Measurements from ENCODE around the gene TJP1. TPM values are rescaled to one million over a fixed set of nuclear protein-coding genes. Genes with fewer than 3 reads are reported as not detected.
A peak's percentile ranks its signal among the peaks of the same experiment; 100 is the strongest.
"Not testable (repeated sequence)": the region's sequence is repeated elsewhere in the genome, so short reads cannot be mapped to it uniquely, and the experiment has no call there.

The TJP1 gene
- total RNA-seq, 2 donors from 2014 or later = 69.9 to 86.4 TPM

DNA sequence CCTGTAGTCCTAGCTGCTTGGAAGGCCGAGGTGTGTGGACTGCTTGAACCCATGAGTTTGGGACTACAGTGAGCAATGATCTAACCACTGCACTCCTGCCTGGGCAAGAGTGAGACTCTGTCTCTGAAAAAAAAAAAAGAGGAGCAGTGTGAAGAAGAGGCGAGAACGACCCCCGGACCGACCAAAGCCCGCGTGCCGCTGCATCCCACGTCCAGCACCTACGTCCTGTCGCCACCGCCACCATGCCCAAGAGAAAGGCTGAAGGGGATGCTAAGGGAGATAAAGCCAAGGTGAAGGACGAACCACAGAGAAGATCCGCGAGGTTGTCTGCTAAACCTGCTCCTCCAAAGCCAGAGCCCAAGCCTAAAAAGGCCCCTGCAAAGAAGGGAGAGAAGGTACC is 91.8 kb downstream of the TJP1 start:
- intact Hi-C loops (cut with DNase I, micrococcal nuclease); DNase-seq; ATAC-seq: not testable (repeated sequence)

DNA sequence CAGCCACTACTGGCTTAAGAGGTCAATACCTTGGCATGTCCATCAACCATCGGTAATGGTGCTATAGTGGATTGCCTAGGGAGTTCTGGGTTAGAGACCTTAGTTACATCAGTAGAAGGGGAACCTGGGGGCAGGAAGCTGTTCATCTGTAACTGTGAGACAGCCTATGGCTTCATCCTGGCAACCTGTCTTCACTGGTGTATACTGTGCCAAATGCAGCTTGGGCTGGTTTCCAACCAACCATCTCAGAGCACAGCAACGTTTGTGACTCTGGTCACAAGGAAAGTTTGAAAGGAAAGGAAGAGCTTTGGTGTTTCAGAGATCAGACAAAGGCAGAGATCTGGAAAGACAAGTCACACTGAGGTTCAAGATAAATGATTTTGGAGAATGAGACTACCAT is 93.8 kb downstream of the TJP1 start:
- ATAC-seq = no peak
- intact Hi-C loops (cut with DNase I, micrococcal nuclease) = loop anchor here in 1 of 2 donors (10.0 kb wide), 1 partner anchor 196 kb away; no protein-coding TSS in a partner anchor

DNA sequence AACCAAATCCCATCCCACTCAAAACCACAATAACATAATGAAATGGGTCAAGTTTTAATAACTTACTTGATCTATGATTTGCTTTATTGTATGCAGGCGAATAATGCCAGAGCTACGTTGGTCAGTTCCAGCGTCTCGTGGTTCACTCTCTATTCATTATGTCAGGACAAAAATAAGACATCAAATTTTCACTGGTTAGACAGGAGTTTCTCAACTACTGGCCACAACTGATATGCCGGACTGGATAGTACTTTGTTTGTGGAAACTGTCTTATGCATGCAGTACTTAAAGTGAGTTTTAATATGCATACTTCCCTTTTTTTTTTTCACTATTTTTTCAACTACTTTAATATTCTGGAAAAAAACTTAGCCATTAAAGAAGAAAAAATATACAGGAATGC is 94.4 kb downstream of the TJP1 start:
- DNase-seq = no peak
- intact Hi-C loops (cut with DNase I, micrococcal nuclease) = loop anchor here in 1 of 2 donors (10.0 kb wide), 1 partner anchor 197 kb away; no protein-coding TSS in a partner anchor
- no peak for ATAC-seq

More for the DNA sequence above, 93.8 kb downstream of the TJP1 start:
- DNase-seq = no peak

DNA sequence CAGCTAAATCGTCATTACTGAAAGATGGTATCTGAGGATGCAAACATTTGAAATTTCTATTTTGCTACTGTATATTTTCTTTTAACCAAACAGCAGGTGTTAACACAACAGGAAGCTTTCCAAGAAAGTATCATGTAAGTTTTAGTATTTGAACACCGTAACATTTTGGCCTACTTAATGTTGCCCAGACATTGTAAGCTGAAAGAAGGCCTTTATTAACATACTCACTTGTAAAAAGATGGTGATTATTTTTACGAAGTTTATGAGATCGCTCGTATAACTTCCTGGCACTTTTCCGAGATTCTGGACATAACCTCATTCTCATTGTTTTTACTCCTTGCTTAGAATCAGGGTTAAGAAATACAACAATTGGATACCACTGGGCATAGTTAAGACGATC is 95.7 kb downstream of the TJP1 start:
- intact Hi-C loops (cut with DNase I, micrococcal nuclease) = loop anchor here in 1 of 2 donors (10.0 kb wide), 1 partner anchor 198 kb away; no protein-coding TSS in a partner anchor
- ATAC-seq (no peak), DNase-seq (no peak)

DNA sequence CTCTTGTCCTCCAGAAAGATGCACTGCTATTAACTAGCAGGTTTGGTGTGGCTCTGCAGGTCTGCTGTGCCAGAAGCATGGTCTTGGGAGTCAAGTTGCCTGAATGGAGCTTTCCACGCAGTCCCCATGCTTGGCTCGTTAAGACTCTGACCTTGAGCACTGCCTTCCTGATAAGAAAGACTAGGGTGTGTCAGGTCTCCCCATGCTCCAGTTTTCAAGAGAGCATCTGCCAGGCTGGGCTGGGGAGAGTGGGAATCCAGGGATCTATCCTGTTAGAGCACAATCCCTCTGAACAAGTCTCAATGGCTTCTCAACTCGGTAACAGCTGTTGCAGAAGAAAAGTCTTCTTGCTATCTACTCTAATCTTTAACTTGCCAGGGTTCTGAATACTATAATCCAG is 98.2 kb downstream of the TJP1 start:
- intact Hi-C loops (cut with DNase I, micrococcal nuclease) = loop anchor here in 1 of 2 donors (10.0 kb wide), 1 partner anchor 201 kb away; no protein-coding TSS in a partner anchor
- ATAC-seq (peak; percentile 79), DNase-seq (no peak)

DNA sequence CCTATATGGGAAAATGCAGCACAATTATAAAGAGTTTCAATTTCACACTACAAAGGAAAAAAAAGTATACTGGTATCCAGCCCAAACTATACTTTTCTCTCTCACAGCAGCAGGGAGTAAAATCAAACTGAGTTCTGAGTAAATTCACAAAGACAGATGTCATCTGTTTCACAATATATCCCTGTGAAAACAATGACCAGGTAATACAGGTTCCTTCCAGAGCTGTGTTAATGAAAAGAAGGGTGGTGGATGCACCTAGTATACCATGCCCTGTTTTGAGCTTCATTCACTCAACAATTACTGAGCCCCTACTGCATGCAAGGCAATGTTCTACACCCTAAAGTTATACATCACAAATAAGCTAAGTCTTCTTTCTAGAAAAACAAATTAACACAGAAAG is 108.5 kb downstream of the TJP1 start:
- ATAC-seq = no peak
- intact Hi-C loops (cut with DNase I, micrococcal nuclease) = no loop called here

DNA sequence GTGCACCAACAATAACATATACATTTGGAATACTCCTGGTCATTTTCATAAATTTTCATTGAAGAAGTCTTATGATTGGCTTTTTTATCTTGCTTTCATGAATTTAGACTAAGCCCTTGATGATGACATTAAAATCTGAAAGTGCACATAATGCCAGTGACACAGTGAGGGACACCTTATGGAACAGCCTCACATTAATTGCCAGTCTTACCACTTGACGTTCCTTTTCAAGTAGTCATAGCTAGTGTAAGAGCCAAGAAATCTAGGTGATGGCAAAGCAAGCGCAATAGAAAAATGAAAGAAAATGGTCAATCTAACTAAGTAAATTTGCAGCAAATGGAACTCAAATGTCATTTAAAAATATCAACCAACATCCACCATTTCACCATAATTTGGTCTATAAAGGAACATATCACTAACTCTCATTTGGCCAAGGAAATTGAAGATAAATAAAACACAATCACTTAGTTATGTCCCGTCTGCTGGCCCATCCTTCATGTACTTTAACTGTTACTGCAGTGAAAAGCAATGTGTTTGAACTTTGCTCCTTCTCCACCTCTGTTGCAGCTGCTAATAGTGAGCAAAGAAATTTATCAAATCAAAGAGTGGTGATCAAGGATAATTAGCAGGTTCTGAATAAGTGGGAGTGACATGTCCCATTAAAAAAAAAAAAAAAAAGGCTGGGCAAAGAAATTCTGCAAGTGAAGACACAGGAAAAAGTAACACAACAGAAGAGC is 110.0 kb downstream of the TJP1 start:
- intact Hi-C loops (cut with DNase I, micrococcal nuclease) = no loop called here
- no peak for DNase-seq
- peak; percentile 72 for ATAC-seq

More for the DNA sequence above, 108.5 kb downstream of the TJP1 start:
- no peak for DNase-seq

DNA sequence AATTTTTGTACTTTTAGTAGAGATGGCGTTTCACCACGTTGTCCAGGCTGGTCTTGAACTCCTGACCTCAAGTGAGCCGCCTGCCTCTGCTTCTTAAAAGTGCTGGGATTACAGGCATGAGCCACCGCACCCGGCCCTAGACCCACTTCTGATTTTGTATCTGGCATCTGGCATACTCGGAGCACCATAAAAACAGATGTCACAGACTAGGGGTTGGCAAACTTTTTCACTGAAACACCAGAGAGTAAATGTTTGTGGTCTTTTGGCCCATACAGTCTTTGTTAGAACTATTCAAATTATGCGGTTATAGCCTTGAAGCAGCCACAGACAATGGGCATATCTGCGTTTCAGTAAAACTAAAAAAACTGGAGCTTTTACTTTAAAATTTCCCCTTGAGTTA is 110.7 kb downstream of the TJP1 start:
- ATAC-seq = no peak
- intact Hi-C loops (cut with DNase I, micrococcal nuclease) = no loop called here
- DNase-seq = no peak

DNA sequence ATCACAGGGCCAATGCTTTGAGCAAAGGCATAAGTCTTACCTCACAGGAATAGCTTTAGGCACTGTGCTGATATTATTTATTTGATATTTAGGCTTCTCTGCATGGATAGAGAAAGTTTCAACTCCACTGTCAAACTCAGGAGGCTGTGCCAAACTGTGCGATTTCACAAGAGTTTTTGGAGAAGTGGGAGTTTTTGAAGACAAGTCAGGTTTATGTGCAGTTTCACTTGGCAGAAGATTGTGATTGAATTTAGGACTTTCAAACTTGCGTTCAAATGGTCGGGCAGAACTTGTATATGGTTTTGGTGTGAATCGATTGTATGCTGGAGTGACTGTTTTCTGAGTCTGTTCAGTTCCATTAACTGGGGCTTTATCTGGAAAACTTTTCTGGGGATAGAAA is 113.7 kb downstream of the TJP1 start:
- no peak for DNase-seq
- intact Hi-C loops (cut with DNase I, micrococcal nuclease) = no loop called here
- ATAC-seq = no peak

DNA sequence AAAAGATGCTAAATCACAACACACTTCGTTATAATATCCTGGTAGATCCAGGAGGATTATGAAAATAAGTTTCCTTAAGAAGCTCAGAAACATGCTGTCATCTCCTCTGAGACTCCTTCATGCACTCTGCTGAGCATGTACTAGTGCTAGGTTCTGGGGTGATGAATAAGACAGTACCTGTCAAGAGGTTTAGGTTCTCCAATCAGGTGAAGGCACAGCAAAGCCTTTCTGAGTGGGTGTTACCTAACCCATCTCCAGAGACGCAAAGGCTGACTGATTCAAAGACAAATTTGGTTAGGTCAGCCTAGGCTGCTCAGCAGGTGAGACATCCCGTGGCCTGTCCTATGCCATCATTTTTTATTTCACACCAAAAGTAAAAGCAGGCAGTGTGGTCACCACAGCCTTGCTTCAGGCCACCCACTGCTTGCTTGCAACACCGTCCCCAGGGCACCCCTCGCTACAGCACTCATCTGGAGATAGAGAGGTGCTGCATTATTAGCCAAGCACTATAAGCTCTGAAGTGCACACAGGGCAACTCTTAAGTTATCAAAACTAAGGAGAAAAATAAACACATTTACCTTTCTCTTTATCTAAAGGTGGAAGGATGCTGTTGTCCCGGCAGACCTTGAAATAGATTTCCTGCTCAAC is 117.2 kb downstream of the TJP1 start:
- no peak for ATAC-seq
- no peak for DNase-seq
- intact Hi-C loops (cut with DNase I, micrococcal nuclease) = no loop called here

DNA sequence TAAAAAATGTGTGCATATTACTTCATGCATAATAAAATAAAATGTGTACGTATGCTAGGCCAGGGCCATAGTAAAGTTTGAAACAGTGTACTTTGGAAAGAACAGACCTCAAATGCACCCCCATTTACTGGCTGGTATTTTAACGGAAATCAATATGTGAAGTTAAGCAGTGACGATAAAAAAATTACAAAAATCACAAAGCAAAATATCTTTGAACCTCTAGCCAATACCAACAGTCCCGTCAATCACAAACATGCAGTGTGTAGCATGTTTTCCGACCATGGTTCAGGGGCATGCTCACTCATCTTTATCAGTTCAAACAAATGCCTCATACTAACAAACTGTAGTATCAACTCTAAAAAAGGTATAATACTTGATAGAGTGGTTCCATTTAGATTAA is 121.1 kb downstream of the TJP1 start:
- ATAC-seq = no peak
- intact Hi-C loops (cut with DNase I, micrococcal nuclease) = no loop called here
- no peak for DNase-seq

DNA sequence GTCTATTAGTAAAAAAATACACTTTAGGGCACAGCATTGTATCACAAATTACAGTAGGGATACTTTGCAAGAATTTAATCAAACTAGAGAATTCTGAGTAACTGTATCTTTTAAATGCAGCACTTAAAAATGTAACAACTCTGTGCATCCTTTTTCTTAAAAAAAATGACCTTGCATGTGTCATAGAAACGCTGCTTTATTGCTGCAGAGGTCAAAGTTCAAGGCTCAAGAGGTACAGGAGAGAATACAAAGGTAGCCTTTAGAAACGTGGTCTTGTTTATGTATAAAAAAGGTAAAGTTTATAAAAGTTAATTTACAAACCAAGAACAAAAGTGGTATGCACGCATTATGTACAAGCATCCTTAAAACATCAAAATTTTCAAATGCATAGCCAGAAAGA is 122.0 kb downstream of the TJP1 start:
- DNase-seq = no peak
- intact Hi-C loops (cut with DNase I, micrococcal nuclease) = no loop called here
- ATAC-seq = no peak

DNA sequence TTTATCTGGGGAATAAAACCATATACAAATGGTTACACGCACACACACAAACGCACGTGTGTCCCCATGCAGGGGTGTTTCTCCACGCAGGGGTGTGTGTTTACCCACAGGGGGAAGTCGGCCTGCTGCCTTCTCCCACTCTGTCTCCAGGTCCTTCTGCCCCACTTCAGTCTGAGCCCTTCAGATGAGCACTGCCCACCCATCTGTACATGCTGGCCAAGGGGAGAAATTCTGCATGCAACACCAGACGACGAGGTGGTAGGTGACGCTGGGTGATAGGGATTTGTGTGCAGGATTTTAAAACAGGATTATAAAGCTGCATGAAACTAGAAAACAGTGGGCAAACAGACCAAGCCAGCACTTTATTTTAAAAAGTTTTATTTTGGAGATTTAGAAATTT is 122.5 kb downstream of the TJP1 start:
- ATAC-seq (no peak), DNase-seq (no peak)
- intact Hi-C loops (cut with DNase I, micrococcal nuclease) = no loop called here

DNA sequence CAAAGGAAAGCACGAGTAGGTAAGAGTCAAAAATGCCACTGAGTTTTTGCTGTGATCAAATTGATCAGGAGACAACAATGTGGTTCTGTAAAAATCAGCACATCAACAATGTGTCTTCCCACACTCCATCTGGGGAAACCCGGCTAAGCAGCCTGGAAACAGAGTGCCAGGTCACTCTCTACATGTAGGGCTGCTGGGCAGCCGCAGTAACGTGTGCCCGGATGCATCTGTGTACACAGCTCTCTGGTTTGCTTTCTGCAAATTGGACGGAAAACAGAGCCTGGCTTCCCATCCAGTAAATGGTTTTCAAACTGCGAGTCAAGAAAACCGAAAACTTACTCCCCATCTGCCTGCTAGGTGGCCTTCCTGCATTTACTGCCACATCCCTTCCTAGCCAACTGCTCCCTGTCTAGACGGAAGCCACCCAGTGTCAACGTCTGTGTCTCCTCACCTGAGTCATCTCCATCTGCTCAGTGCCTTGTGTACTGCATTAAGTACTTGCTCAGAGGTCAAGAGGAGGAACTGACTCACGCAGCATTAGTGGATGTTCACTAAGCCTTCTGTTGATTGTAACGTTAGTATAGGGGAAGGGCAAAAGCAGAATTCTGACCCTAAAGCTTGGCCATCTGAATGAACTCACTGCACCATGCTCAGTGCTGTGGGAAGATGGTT is 124.1 kb downstream of the TJP1 start:
- DNase-seq = no peak
- peak; percentile 73 for ATAC-seq
- intact Hi-C loops (cut with DNase I, micrococcal nuclease) = no loop called here

DNA sequence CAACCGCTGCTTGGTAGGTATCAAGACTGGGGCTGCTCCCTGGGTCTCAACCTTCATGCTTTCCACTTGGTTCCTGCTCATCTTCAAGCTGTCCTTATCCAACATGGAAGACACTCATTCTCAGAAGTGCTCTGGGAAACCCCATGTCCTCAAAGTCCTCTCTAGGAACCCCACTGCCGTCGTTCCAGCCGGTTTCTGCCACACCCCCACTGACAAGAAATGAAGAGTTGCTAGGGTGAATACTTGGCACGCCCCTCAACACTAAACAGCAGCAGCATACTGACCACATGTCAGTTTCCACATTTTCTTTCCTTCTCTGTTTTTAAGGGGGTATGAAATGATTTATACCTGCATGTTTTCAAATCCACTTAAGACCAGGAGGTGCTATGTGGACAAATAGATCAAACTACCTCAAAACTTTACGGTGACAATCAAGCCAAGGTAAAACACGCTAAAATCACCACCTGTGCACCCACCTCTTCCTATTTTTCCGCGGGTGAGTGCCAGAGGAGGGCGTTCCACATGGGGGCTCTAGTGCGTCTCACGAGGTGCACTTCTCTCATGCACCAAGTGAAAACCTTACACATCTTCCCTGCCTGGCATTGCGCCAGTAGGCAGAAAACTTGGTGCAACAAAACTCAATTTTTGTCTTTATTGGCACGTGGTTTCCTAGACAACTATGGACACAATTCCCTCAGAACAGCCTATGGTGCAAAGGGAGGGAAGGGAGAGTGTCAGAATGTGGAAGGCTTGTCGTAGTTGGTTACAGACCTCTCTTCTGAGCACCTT is 125.1 kb downstream of the TJP1 start:
- ATAC-seq = no peak
- DNase-seq = no peak
- intact Hi-C loops (cut with DNase I, micrococcal nuclease) = no loop called here

DNA sequence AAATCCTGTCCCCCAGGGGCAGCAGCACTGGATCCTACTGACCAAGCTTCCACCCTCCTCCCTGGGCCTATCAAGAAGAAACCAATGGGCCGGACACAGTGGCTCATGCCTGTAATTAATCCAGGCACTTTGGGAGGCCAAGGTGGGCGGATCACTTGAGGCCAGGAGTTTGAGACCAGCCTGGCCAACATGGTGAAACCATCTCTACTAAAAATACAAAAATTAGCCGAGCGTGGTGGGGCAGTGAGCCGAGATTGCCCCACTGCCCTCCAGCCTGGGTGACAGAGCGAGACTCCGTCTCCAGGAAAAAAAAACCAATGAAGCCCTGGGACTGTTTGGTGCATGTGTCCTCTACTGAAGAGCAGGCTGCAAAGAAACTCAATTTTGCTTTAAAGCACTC is 125.8 kb downstream of the TJP1 start:
- intact Hi-C loops (cut with DNase I, micrococcal nuclease); DNase-seq; ATAC-seq: not testable (repeated sequence)

DNA sequence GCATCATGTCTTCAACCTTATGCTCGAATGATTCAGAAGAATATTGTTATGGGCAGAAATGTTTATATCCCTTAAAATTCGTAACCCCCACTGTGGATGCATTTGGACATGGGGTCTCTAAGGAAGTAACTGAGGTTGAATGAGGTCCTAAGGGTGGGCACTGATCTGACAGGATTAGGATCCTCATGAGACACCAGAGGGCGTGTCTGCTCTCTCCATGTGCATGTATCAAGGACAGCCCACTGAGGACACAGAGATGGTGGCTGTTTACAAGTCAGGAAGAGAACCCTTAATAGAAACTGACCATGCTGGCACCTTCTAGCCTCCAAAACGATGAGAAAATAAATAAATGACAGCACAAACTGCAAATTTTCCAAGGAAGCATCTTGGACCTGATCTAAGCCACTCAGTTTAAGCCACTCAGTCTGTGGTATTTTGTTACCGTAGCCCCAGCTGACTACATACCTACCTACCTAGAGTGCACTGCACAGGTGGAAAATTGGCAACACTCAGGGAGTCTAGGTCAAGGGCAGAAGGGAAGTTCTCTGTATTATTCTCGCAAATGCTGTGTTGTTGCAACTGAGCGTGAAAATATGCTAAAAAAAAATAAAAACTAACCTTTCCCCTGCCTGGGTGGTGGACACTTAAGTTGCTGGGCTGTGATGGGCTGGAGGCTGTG is 126.6 kb downstream of the TJP1 start:
- DNase-seq (no peak), ATAC-seq (no peak)
- intact Hi-C loops (cut with DNase I, micrococcal nuclease) = no loop called here

DNA sequence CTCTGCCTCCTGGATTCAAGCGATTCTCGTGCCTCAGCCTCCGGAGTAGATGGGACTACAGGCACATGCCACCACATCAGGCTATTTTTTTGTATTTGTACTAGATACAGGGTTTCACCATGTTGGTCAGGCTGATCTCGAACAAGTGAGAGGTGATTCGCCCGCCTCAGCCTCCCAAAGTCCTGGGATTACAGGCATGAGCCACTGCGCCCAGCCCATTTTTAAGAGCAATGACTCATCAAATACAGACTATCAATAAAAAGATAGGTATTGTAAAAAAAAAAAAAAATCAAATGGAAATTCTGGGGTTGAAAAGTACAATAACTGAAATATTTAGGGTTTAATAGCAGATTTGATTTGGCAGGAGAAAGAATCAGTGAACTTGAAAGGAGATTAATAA is 129.0 kb downstream of the TJP1 start:
- peak; percentile 48 for ATAC-seq
- intact Hi-C loops (cut with DNase I, micrococcal nuclease) = no loop called here
- no peak for DNase-seq

DNA sequence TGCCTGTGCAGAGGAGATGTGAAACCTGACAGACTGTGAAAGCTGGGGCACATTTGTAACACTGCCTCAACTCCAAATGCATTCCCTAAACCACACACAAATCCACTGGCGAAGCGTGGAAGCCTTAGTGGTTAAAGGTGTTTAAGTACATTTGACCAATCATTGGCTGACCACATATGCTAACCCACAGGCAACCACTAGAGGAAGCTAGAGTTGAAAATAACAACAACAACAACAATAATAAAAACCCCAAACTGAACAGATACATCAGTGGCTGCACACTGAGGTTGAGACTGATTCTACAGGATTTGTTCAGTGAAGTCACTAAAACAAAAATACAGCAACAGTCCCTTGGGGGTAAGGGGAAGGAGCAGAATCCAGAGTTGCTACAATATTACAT is 129.7 kb downstream of the TJP1 start:
- ATAC-seq (no peak), DNase-seq (no peak)
- intact Hi-C loops (cut with DNase I, micrococcal nuclease) = no loop called here

All from left colon (tissue), 2 donors.